GM21515 (cell line): ENCODE data around the gene CFAP61.
A peak's percentile ranks its signal among the peaks of the same experiment; 100 is the strongest.
"Not testable (repeated sequence)": the region's sequence is repeated elsewhere in the genome, so short reads cannot be mapped to it uniquely, and the experiment has no call there.

Experiments used
- ATAC-seq: cut with Tn5 transposase; IDR thresholded peaks from one replicate; pipeline ENCODE4 v1.9.1; 2021; ENCODE audit not compliant: unreplicated experiment

The CFAP61 gene, protein sequence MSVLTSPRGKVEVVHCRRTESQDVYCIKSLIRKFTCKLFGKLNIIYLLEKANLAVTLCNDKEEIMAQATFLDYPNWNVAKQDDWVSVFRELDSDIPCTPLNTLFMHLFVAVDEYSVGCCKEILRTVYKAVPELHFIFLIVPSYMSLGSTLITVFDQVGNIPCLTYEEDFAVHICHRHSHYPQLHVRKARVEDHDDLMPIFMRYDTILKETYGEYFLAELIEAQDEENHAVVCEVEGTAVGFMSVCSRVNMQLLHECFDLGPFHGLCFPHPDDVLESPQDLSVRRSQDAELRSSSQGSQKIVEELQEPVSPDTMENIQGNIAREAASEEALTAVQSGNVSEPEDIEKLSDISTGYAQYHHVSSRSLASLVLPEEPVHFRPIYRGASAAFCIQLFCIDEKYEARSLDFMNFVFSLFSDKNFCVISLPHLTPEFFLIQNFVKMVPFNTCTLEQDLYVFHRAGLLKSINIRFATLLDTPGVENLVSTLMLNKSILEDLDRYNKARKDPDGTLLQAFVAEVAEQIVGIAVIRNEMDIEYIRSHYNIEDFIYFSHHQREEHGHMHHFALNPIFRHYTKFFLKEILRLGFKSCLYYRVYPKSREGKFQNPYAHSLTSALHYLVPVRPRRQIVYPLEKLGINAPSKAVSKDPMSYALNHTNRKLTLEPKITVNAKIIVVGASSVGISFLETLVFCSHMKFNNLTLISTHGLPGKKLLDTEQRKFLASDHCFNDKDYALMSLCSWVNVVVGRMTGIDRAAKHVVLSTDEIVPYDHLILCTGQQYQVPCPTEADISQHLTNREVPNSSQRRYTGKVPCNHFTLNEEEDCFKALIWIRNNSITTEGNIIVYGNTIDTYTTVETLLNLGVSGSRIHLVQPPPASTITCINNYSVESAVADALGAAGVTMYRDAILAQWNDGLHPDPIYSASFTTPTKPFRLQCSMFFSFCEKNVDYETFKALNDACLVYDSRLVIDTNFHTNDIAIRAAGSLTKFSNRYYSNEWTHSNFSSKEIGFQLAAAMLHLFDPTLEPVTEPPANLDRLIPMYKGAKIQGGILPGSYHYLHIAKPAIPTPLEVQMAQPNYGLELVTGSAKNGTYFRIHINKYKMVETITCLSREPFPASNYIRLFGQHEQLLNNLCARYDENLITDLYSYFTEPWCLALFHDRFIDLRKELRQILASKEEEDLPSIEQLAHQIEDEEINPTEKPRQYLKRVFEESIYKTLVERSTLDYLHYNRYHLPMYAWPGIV

GRCh38 chr20:20052074-20052970 is at the start of gene CFAP61, which contains the start of gene CRNKL1:
Gene CFAP61, plus strand, starts transcription at chr20:20052532. Its CDS starts 4,122 bp downstream, at chr20:20056654.
Gene CRNKL1, minus strand, starts transcription at chr20:20052466. Its CDS starts 124 bp downstream, at chr20:20052342.
- ATAC-seq: peak; percentile 92

DNA sequence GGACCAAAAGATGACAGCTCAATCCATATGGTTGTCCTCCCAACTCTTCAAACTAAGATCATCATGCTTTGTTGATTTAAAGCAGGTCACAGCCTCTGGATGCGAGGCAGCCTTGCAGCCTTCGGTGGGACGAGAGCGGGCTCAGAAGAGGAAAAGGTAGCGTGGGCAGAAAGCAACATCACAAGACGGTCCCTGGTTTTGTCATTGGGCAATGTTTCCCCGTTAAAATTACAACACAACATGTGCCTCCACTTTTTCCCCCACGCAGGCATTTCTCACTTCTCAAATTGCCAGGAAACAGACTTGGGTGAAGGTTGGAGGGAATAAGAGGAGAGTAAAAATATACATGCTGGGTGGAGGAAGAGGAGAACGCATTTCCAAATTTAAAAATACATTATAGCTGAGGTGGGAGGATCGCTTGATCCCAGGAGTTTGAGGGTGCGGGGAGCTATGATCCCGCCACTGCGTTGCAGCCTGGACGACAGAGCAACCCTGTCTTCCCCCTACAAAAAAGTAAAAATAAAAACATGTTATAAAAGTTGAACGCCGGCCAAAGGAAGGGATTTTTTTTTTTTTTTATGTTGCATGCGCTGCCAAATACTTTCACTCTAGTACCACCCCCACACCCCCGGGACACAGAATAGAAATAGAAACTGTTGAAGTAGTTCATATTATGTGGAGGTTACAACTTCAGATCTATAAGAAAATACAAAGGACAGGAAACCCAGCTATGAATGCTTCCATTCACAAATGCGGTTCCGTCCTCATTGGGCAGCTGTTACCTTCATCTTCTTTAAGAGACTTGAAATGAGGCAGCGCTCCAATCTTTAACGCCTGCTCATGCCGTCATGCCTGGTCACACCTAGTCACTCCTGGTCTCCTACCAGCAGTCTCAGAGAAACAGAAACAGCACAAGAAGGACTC is 49.0 kb upstream of the CFAP61 start:
- ATAC-seq: no peak

DNA sequence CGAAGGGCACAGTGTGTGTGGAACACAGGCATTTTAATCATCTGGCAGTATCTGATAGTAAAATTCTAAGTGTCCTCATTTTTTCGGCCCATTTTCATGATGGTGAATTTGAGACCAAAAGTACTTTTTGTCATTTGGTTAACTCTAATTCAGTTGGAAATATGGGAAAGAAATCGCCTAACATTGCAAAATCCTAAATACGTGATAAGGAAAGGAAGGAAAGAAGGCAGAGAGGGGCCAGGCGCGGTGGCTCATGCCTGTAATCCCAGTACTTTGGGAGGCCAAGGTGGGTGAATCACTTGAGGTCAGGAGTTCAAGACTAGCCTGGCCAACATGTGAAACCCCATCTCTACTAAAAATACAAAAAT is 48.4 kb upstream of the CFAP61 start:
- not testable (repeated sequence) for ATAC-seq

DNA sequence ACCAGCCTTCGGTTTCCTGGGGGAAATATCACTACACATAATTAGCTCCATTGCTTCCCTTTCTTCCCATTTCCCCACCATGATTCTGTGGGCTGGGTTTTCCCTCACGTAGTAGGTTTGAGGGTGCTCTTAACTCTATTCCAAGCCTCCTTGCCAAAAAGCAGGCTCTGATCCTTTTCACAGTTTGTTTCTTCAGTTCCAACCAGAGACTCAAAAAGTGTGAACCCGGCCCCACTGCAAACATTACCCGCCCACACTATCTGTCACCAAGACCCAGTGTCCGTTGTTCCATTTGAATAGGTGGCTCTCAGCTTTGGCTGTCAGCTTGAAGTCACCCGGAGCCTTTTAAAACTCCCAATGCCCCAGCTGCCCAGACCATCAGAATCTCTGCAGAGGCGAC is 47.0 kb upstream of the CFAP61 start:
- no peak for ATAC-seq

DNA sequence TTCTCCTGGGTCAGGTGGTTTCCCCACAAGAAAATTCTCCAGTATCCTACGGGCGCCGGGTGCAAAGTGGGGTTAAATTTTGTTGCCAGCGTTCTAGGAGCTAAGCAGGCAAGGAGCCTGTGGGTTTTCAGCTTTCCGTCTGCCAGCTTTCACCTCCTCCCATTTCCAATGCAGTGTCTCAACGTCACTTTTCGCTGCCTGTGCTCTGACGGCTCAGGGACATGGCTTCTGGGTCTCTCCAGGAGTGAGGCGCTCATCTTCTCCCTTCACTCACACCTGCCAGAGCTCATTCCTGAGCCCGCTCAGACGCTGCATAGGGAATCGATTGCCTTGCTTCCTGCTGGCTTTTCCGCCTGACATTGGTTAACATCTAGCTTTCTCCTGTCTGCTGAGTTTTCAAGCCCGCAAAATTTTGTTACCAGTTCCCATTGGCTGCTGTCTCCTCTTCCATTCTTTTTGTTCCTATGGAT is 42.5 kb upstream of the CFAP61 start:
- no peak for ATAC-seq

DNA sequence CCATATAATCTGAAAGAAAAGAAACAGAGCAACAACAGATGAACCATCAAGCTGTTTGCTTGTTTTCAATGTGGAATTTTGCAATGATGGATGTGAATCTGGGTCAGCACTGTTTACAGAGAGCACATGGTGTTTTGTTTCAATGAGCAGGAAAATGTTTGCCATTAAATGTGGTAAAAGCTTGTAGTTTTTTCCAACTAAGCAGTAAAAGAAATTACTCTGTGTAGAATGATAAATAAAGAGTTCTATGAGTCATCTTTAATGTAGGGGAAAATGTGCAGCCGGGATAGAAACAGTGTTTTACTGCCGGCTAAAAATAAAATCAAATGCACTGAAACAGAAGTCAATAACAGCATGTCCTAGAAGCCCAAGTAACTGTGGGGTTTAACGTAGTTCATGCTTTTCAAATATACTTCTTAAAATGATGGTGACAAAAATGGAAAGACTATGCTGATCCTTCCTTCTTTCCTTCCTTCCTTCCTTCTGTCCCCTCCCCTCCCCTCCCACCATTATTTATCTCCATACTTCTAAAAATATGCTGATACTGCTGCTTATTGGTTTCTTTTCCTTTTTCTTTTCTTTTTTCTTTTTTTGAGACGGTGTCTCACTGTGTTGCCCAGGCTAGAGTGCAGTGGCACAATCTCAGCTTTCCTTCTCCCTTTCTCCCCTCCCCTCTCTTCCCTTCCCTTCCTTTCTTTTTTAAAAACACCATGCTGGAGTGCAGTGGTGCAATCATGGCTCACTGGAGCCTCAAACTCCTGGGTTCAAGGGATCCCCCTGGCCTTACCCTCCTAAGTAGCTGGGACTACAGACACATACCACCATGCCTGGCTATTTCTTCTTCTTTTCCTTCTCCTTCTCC is 41.5 kb upstream of the CFAP61 start:
- ATAC-seq: no peak

- no peak for ATAC-seq
These were observed 39.8 kb upstream of the CFAP61 start for GRCh38 chr20:20012541-20012940.

- no peak for ATAC-seq
These were observed 37.7 kb upstream of the CFAP61 start for GRCh38 chr20:20014659-20015058.

GRCh38 chr20:20017001-20017843 is 35.1 kb upstream of the CFAP61 start, which contains the start of gene NAA20:
Gene NAA20, plus strand, starts transcription at chr20:20017362. Its CDS starts 35 bp downstream, at chr20:20017397.
- peak; percentile 99 for ATAC-seq

GRCh38 chr20:20017844-20018185 is 34.5 kb upstream of the CFAP61 start:
- ATAC-seq: no peak

DNA sequence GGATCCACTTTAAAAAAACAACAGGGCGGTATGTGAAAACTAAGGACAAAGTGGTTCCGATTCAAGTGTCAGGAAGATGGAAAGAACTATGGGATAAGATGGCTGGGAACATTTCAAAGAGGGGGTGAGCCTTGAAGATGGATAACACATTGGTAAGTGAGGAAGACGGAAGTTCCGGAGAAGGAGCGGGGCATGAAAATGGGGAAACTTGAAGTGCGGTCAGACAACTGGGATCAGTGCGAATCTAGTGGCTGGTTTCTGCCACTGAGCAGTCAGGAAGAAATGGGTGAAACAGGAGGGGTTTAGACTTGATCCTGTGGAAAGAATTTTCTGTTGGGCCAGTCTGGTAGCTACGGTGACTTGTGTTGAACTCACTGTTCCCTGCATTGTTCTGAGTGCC is 34.0 kb upstream of the CFAP61 start:
- ATAC-seq: no peak

GRCh38 chr20:20019123-20019522 is 33.2 kb upstream of the CFAP61 start:
- no peak for ATAC-seq

GRCh38 chr20:20020908-20021307 is 31.4 kb upstream of the CFAP61 start:
- no peak for ATAC-seq

DNA sequence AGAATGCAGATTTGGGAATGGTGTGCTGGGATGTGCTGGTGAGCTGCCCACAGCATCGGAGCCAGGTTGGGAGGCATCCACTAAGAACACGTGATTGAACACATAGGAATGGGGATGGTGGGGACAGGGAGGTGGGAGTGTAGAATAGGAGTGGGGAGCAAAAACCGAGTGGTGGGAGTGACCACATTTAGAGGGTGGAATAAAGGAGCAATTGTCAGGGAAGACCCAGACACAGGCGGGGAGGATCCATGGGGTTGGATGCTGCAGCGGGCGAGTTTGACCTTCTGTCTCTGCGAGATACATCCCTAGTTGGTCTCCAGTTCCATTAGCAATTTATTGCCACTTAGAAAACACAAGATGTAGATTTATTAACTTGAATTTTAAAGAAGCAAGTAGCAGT is 30.5 kb upstream of the CFAP61 start:
- no peak for ATAC-seq

GRCh38 chr20:20022498-20022897 is 29.8 kb upstream of the CFAP61 start:
- ATAC-seq: peak; percentile 67

- ATAC-seq: no peak
These were observed 28.9 kb upstream of the CFAP61 start for GRCh38 chr20:20023395-20023794.

- ATAC-seq: no peak
These were observed 27.4 kb upstream of the CFAP61 start for GRCh38 chr20:20024942-20025341.
